Subcutaneous adipose tissue (tissue), 4 donors: ENCODE measurements around the gene MRPL17. TPM values are rescaled to one million over a fixed set of nuclear protein-coding genes. Genes with fewer than 3 reads are reported as not detected.

Source experiments
- CTCF ChIP-seq: fragments of 450-650 bp; IDR thresholded peaks from one replicate; pipeline ENCODE4 v1.5.1; 2016; ENCODE audit warnings: low read depth, mild to moderate bottlenecking, control low read depth, antibody characterized with exemption, moderate library complexity
- total RNA-seq, 4 donors: library from RNA; depleted of rRNA; stranded (reverse); fragments of >200 nt; gene quantifications; one replicate each; pipeline ENCODE4 v1.1.0, GENCODE V29; 2016

Gene MRPL17
- 10 to 100 TPM; 12.8 to 22.0 (median 15.0) TPM for total RNA-seq

- TF ChIP-seq CTCF, result no peak
Observed at GRCh38 chr11:6682936-6683861, at the start of gene MRPL17. Gene MRPL17, minus strand, starts transcription at chr11:6683340. Its CDS starts 44 bp downstream, at chr11:6683296.

- no peak for TF ChIP-seq CTCF
Observed at GRCh38 chr11:6727971-6728760, 45.0 kb upstream of the MRPL17 start.

- no peak for TF ChIP-seq CTCF
Observed at GRCh38 chr11:6725386-6725896, 42.3 kb upstream of the MRPL17 start.

GRCh38 chr11:6724013-6724412 lies 40.9 kb upstream of the MRPL17 start:
- no peak for TF ChIP-seq CTCF

GRCh38 chr11:6721343-6721742 lies 38.2 kb upstream of the MRPL17 start:
- no peak for TF ChIP-seq CTCF

GRCh38 chr11:6719576-6719975 lies 36.4 kb upstream of the MRPL17 start:
- TF ChIP-seq CTCF, result no peak

- no peak for TF ChIP-seq CTCF
Observed at GRCh38 chr11:6717426-6717825, 34.3 kb upstream of the MRPL17 start.
